Hematopoietic multipotent progenitor cell treated with erythropoietin and hydrocortisone succinate and interleukin-3 and kit ligand, for 6 days (in vitro differentiated cells): Measurements from ENCODE around the gene AP2S1.
A peak's percentile ranks its signal among the peaks of the same experiment; 100 is the strongest.
"Not testable (repeated sequence)": the region's sequence is repeated elsewhere in the genome, so short reads cannot be mapped to it uniquely, and the experiment has no call there.

Experiments used
- DNase-seq: peaks from one replicate; pipeline ENCODE4 v3.0.0-alpha.2; 2015

The AP2S1 gene

GRCh38 chr19:46839752-46840497 lies 10.7 kb downstream of the AP2S1 start:
- DNase-seq: no peak

DNA sequence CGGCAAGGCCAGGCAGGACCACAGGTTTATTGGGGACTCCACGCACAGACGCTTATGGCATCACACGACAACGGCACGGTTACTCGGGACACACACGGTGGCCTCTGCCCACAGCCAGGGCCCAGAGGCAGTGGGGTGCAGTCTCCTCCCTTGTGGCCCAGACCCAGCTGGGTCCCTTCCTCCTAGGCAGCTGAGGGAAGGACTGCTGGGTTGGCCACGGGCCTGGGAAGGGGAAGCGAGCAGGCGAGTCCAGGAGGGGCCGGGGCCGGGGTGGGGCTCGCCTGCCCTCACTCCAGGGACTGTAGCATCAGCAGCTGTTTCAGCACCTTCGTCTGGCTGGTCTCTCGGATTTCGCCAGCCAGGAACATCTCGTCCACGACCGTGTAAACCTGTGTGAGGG lies 12.5 kb downstream of the AP2S1 start:
- DNase-seq: no peak

DNA sequence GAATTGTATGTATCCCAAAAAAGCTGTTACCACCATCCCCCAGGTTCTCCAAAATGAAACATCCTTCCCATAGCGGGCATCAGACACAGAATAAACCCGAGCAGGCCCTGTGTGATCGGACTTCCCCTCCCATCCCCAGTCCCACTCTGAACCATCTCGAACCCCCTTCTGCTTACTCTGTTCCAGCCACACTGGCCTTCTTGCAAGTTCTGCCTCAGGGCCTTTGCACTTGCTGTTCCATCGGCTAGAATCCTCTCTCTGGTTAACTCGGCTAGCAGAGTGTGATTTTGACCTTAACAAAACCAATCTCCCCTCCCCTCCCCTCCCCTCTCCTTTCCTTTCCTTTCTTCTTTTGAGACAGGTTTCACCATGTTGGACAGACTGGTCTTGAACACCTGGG lies 15.7 kb downstream of the AP2S1 start:
- DNase-seq: no peak

GRCh38 chr19:46834121-46834520 lies 16.5 kb downstream of the AP2S1 start:
- no peak for DNase-seq

GRCh38 chr19:46830864-46831263 lies 19.8 kb downstream of the AP2S1 start:
- no peak for DNase-seq

GRCh38 chr19:46828484-46828883 lies 22.2 kb downstream of the AP2S1 start:
- DNase-seq: no peak

GRCh38 chr19:46825731-46826055 lies 25.0 kb downstream of the AP2S1 start:
- no peak for DNase-seq

DNA sequence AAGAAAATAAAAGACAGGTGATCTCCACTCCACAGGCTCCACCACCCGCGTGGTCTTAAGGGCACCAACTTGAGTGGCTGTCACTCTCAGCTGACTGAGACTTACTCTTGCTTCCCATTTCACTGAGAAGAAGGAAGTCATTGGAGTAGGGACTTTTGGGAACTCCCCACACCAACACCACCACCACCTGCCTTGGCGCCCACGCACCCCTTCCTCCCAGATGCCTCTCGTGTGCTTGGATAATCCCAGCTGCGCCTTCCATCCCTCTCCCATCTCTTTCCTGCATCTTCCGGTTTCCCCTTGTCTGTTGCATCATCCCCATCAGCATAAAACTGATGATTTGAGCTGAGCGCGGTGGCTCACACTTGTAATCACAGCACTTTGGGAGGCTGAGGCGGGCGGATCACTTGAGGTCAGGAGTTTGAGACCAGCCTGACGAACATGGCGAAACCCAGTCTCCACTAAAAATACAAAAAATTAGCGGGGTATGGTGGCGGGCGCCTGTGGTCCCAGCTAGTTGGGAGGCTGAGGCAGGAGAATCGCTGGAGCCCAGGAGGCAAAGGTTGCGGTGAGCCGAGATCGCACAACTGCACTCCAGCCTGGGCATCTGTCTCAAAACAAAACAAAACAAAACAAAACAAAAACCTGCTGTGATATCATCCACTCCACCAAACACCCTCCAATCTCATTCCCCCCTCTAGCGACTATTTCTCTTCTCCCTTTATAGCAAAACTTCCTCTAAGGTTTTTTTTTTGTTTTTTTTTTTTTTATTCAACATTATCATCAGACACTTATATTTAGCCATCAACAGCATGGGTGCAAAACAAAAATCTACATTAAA lies 25.5 kb downstream of the AP2S1 start:
- peak; percentile 49 for DNase-seq

DNA sequence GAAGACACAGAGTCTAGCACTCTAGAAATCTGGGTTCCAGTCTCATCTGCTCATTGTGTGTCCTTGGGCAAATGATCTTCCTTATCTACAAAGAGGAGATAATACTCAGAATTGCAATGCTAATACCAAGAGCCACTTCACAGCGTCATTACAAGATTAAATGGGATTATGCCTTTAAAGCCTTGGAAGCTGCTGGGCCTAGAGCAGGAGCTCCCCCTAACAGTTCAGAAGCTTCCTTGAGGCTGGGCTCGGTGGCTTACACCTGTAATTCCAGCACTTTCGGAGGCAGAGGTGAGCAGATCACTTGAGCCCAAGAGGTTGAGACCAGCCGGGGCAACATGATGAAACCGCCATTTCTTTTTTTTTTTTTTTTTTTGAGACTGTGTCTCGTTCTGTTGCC lies 27.6 kb downstream of the AP2S1 start:
- DNase-seq: no peak

GRCh38 chr19:46822410-46822787 lies 28.2 kb downstream of the AP2S1 start:
- not testable (repeated sequence) for DNase-seq

- DNase-seq: peak; percentile 60
These were observed 28.9 kb downstream of the AP2S1 start for GRCh38 chr19:46821512-46822409.

- peak; percentile 32 for DNase-seq
These were observed 31.8 kb downstream of the AP2S1 start for GRCh38 chr19:46818812-46819211.

DNA sequence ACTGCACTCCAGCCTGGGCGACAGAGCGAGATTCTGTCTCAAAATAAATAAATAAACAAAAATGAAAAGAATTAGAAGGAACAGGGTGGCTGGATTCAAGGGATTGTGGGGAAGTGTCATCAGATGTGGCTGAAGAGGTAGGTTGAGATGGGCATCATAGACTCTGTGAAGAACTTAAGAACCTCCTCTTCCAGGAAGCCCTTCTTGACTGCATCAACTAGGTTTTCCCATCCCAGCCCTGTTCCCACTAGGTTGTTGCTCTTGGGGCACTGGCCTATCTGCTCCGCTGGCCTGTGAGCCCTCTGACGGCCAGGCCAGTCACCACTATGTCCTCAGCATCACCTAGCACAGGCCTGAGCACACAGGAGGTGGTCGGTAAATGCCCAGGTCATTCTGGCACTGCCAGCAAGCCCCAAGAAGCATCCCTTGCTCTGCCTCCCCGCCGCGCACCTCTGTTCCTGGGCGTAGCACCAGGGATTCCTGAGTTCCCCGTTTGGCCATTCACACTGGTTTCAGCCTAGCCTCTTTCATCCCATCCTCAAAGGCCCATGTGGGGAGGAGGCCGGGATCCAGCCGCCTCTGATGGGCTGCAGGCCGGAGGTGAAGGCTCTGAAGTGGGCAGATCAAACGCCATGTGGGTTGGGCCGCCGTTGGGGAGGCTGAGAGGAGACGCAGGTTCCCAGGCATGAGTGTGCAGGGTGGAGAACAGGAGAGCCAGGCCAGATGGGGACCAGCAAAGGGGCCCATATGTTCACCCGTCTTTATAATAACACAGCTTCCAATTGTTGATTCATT lies 34.6 kb downstream of the AP2S1 start:
- no peak for DNase-seq

- DNase-seq: no peak
These were observed 36.7 kb downstream of the AP2S1 start for GRCh38 chr19:46813839-46814358.

DNA sequence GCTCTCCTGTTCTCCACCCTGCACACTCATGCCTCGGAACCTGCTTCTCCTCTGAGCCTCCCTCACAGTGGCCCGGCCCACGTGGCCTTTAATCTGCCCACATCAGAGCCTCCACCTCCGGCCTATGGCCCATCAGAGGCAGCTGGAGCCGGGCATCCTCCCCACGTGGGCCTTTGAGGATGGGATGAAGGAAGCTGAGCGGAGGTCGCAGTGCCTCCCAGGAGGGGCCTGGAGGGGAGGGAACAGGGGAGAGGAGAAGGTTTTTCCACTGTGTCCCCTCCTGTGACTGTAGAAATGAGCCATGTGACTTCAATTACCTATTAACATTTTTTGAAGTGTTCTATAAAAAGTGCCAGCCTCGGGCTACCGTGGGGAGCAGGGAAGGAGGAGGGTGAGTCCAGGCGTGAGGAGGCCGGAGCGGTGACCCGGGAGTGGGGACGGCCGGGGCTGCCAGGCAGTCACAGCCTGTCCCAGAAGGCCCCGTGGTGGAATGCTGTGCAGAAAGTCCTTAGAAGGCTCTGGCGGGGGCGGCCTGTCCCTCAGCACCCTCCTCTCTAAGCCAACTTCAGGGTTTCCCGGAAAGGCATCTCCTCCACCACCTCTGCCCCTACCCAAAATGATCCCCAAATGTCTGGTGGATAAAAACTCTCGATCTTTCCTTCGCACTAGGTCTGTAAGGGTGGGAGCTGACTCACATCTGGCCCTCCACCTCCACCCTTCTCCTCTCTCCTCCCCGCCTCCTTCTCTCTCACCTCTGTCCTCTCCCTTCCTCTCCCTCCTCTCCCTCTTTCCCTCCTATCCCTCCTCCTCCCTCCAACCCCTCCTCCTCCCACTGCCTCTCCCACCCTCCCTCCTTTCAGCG lies 37.4 kb downstream of the AP2S1 start:
- no peak for DNase-seq

DNA sequence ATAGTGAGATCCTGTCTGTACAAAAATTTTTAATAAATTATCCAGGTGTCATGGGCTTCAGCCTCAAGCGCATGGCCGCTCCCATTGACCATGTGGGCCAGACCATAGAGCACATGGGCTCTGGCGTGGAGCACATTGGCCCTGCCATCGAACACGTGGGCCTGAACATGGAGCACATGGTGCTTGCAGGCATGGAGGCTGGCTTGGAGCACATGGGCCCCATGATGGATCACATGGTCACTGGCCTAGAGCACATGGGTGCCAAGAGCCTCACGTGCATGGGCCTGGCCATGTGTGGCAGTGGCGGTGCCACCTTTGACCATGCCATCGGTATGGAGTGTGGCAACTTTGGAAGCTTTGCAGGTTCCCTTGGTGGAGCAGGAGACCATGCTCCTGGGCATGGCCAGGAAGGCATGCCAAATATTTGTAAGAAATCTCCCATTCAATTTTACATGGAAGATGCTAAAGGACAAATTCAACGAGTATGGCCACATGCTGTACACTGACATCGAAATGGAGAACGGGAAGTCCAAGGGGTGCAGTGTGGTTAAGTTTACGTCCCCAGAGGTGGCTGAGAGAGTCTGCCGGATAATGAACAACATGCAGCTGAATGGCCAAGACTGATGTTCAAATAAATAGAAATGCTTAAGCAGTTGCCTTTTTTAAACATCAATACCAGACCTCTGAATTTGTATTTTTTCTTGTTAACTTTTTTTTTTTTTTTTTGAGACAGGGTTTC lies 40.9 kb downstream of the AP2S1 start:
- no peak for DNase-seq

DNA sequence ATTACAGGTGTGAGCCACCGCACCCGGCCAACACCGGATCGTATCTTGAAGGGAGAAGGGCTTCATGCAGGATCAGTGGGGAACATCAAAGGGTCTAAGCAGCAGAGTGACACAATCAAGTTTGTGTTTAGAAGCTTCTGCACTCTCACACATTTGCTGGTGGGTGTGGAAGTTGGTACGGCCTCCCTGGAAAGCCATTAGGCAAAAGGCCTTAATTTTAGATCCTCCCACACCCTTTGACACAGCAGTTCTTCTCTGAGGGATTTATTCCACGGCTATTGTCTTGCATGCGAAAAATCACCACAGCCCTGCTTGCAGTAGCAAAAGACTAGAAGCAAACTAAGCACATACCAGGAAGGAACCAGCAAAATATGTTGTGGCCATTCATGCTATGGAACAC lies 44.0 kb downstream of the AP2S1 start:
- DNase-seq: no peak

- not testable (repeated sequence) for DNase-seq
These were observed 46.2 kb downstream of the AP2S1 start for GRCh38 chr19:46804432-46804831.

- no peak for DNase-seq
These were observed 47.1 kb downstream of the AP2S1 start for GRCh38 chr19:46803555-46803954.

- DNase-seq: no peak
These were observed 48.5 kb downstream of the AP2S1 start for GRCh38 chr19:46802152-46802551.

DNA sequence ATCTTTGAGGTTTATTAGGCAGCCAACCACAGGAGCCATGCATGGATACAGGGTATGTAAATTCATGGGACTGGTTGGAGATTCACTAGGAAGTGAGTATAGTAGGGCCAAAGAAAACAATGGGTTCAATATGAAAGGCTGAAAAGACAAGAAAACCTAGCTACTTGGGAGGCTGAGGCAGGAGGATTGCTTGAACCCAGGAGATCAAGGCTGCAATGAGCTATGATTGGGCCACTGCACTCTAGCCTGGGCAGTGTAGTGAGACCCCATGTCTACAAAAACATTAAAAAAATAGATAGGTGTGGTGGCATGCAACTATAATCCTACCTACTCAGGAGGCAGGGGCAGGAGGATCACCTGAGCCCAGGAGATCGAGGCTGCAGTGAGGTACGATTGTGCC lies 51.9 kb downstream of the AP2S1 start:
- no peak for DNase-seq
